Measurements from ENCODE around the gene GPR68.

DNA sequence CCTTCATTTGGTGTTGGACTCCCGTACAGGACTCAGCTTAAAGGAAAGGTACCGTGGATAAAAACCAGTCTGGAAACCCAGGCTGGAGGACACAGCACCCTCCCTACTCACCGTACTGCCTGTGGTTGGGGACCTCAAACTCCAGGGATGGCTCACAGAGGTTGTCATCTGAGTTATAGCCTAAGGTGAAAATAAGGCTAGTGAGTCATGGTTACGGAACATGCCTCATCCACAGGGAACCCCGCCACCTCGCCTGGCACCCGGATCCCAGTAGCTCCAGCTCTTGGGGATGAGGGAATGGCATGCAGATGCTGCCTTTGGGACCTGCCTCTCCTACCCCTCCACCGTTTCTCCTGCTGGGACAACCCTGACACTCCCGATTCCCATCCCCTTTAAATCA is 36.8 kb upstream of the GPR68 start:
- TF ChIP-seq, protein P1, sequence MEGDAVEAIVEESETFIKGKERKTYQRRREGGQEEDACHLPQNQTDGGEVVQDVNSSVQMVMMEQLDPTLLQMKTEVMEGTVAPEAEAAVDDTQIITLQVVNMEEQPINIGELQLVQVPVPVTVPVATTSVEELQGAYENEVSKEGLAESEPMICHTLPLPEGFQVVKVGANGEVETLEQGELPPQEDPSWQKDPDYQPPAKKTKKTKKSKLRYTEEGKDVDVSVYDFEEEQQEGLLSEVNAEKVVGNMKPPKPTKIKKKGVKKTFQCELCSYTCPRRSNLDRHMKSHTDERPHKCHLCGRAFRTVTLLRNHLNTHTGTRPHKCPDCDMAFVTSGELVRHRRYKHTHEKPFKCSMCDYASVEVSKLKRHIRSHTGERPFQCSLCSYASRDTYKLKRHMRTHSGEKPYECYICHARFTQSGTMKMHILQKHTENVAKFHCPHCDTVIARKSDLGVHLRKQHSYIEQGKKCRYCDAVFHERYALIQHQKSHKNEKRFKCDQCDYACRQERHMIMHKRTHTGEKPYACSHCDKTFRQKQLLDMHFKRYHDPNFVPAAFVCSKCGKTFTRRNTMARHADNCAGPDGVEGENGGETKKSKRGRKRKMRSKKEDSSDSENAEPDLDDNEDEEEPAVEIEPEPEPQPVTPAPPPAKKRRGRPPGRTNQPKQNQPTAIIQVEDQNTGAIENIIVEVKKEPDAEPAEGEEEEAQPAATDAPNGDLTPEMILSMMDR (IDR thresholded peaks at IDR 0.05) = no peak
- no peak for TF ChIP-seq POLR2A (IDR thresholded peaks at IDR 0.05)
